Heart right ventricle (tissue), 16 donors: ENCODE results near the gene SLC12A1. TPM values are rescaled to one million over a fixed set of nuclear protein-coding genes. Genes with fewer than 3 reads are reported as not detected.

ENCODE experiments used
- ATAC-seq, 8 donors: fragments of 200-7000 bp; cut with Tn5 transposase; one replicate each; pipeline ENCODE4 v1.9.1; 2020; ENCODE audit warnings: mild to moderate bottlenecking in 8 of 8, moderate library complexity in 8 of 8, moderate number of reproducible peaks in 1 of 8
- DNase-seq, 2 donors: peaks; one replicate each; pipeline ENCODE4 v3.0.0-alpha.2; 2020
- H3K27ac ChIP-seq, 10 donors: fragments of 200-600 bp; sonication (generic) in 2 of 10; one replicate each; pipeline versions ENCODE4 v1.5.0 to v1.8.0; 2020 to 2022; ENCODE audit warnings: mild to moderate bottlenecking in 3 of 10
- H3K27me3 ChIP-seq, 7 donors: fragments of 200-600 bp; one replicate each; pipeline ENCODE4 v1.8.0; 2021 to 2022; ENCODE audit warnings: mild to moderate bottlenecking in 2 of 7
- H3K36me3 ChIP-seq, 9 donors: fragments of 200-600 bp; sonication (generic) in 1 of 9; one replicate each; pipeline versions ENCODE4 v1.5.0 to v1.8.0; 2020 to 2022; ENCODE audit warnings: mild to moderate bottlenecking in 2 of 9
- H3K4me1 ChIP-seq, 9 donors: fragments of 200-600 bp; sonication (generic) in 1 of 9; one replicate each; pipeline versions ENCODE4 v1.5.0 to v1.8.0; 2020 to 2022; ENCODE audit warnings: mild to moderate bottlenecking in 4 of 9
- H3K4me3 ChIP-seq, 10 donors: fragments of 200-600 bp; sonication (generic) in 2 of 10; one replicate each; pipeline versions ENCODE4 v1.5.0 to v1.8.0; 2020 to 2022; ENCODE audit warnings: mild to moderate bottlenecking in 7 of 10, moderate library complexity in 2 of 10
- H3K9me3 ChIP-seq, 11 donors: fragments of 200-600 bp in 10 of 11; sonication (generic) in 2 of 11; one replicate each; pipeline versions ENCODE4 v1.5.0 to v1.8.0; 2013 to 2022; ENCODE audit warnings: mild to moderate bottlenecking in 2 of 11, control low read depth in 1 of 11, moderate library complexity in 1 of 11
- WGBS, 2 donors: extraction: QIAGEN DNeasy Blood & Tissue Kit; methylation state at CpG; one replicate each; pipeline ENCODE4 v1.1.7; 2013; ENCODE audit warnings: inconsistent platforms in 1 of 2; 5-methylcytosine and 5-hydroxymethylcytosine counted together
- intact Hi-C, 10 donors: fragments of 100-400 bp; cut with DNase I; formaldehyde crosslinking; loops; one replicate each; pipeline versions ENCODE4 v1.11.1 to v1.14.2; 2022
- polyA plus RNA-seq, 2 donors: library from polyadenylated mRNA; stranded (reverse); fragments of 200-250 nt; gene quantifications; one replicate each; pipeline ENCODE4 v1.2.3, GENCODE V29; 2013
- total RNA-seq, 10 donors: library from RNA; stranded (reverse); fragmentation: NEBNext Ultra II Directional in 3 of 10; extraction: Animal tissue kit (Norgen Biotek cat#: 25700) in 3 of 10; gene quantifications; one replicate each; pipeline versions ENCODE4 v1.2.1 to v1.2.4, GENCODE V29; 2021 to 2023
- TF ChIP-seq, protein P1 (sequence below), 9 donors: fragments of 200-600 bp; sonication (generic) in 2 of 9; IDR thresholded peaks; one replicate each; pipeline versions ENCODE4 v1.5.0 to v1.8.0; 2021 to 2022; ENCODE audit warnings: antibody characterized with exemption in 9 of 9, mild to moderate bottlenecking in 5 of 9, moderate library complexity in 1 of 9
- donor health status: Arrhythmogenic right ventricular cardiomyopathy.
- donor health status: ischemic (EF 13 %, LVEDD 7.1; RV severe dilation, severe dysfunction).
- donor health status: healthy with polysubstance abuse.
- donor health status: DM: no; HTN: yes; CAD: no.
- donor health status: DM: no; HTN: no; CAD: no.
- donor health status: ischemic (EF 25% LVEDD 6.9; RV normal size, moderate dysfunction).
- donor health status: ischemic (EF 25% LVEDD 5.7; RV mildly dilated, moderate dysfunction).
- donor health status: healthy.
- donor health status: DM: yes; HTN: yes; CAD: no.
- donor health status: Ischemic cardiomyopathy.
- donor health status: ischemic (EF 35%, LVEDD 5.7; RV mildly dilated, moderate dysfunction).
- donor health status: nonischemic (EF 11% LVEDD 7.7; RV severe dilation, severe dysfunction).
- donor health status: DM: yes; HTN: yes; CAD: no.
- donor health status: PGD.
- donor health status: ischemic (EF 29% LVEDD 5.4; RV normal size, mild dysfunction).
- donor health status: nonischemic (EF 23%, LVEDD 6.1; RV moderate dilation, normal function).

The SLC12A1 gene
- total and polyA plus RNA-seq, 12 donors: not detected

DNA sequence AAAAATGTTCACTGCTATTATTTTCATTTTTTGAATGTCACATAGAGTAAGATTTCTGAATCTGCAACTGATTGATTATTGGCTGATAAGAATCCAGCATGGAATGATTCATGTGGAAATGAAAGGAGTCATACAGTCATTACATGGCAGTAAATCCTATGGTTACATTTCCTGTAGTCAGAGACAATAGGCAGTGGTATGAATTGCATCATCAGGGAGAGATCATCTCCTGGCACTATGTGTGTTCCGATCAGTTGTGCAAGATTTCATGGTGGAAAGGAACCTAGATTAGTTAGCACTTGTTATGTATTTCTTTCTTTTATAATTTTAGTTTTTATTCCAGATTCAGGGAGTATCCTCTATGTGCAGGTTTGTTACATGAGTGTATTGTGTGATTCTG lies 38.8 kb downstream of the SLC12A1 start:
- Histone ChIP-seq H3K4me3 (no peak overlapping the region), H3K36me3 (no peaks in the 10 kb centered on the region), H3K27me3 (peaks cover 0 to 24% (median 0%) of the 10 kb centered on the region in 7 donors), H3K4me1 (no peaks in the 10 kb centered on the region), H3K9me3 (no peaks in the 10 kb centered on the region), H3K27ac (no peak overlapping the region)
- intact Hi-C loops: no loop called here
- 88 to 100% methylated on average over 1 of the region's 1 CpG for WGBS, 2 donors
- TF ChIP-seq, protein P1, sequence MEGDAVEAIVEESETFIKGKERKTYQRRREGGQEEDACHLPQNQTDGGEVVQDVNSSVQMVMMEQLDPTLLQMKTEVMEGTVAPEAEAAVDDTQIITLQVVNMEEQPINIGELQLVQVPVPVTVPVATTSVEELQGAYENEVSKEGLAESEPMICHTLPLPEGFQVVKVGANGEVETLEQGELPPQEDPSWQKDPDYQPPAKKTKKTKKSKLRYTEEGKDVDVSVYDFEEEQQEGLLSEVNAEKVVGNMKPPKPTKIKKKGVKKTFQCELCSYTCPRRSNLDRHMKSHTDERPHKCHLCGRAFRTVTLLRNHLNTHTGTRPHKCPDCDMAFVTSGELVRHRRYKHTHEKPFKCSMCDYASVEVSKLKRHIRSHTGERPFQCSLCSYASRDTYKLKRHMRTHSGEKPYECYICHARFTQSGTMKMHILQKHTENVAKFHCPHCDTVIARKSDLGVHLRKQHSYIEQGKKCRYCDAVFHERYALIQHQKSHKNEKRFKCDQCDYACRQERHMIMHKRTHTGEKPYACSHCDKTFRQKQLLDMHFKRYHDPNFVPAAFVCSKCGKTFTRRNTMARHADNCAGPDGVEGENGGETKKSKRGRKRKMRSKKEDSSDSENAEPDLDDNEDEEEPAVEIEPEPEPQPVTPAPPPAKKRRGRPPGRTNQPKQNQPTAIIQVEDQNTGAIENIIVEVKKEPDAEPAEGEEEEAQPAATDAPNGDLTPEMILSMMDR (IDR thresholded peaks at IDR 0.05): no peak
- DNase-seq (no peak), ATAC-seq (no peak)

DNA sequence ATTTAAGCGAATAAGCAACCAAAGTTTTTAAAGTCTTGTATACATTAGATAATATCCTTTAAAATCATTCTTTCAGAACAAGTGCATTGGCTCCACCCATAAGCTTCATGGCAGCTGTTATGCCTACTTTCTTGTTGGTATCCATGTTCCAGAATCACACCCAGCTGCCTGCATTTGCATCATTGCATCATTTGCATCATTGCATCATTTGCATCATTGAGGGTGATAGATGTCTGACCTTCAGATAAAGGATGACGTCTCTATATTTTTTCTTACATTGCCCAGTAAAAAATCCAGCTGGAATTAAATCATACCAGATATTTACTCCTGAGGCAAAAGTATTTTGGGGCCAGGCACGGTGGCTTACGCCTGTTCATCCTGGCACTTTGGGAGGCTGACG lies 42.3 kb downstream of the SLC12A1 start:
- Histone ChIP-seq H3K9me3 (no peaks in the 10 kb centered on the region), H3K4me3 (no peak overlapping the region), H3K27ac (no peak overlapping the region), H3K4me1 (no peaks in the 10 kb centered on the region), H3K27me3 (peaks cover 0 to 33% (median 0%) of the 10 kb centered on the region in 7 donors), H3K36me3 (no peaks in the 10 kb centered on the region)
- 66 to 87% methylated on average over 5 of the region's 5 CpGs for WGBS, 2 donors
- DNase-seq: no peak
- no peak for ATAC-seq
- TF ChIP-seq, protein P1 (IDR thresholded peaks at IDR 0.05): no peak
- intact Hi-C loops: no loop called here

DNA sequence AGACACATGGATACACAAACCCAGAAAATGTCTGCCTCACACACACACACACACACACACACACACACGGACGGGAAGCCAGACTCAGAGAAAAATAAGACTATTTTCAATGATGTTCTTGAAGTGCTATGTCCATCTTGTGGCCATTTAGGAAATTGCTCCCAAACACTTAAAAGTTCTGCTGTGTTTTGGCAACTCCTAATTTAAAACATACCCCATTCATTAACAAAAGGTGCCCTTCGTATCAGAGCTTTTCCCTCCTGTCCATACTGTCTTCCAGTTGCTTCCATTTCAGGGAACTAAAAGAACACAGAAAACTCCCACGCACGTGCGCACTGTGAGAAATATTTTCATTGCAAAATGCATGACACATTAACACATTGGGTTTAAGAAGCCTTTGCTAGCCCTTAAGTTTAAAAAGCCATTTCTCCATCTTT lies 44.6 kb downstream of the SLC12A1 start:
- Histone ChIP-seq H3K27ac (no peak overlapping the region), H3K27me3 (peaks cover 0 to 25% (median 4%) of the 10 kb centered on the region in 7 donors), H3K36me3 (no peaks in the 10 kb centered on the region), H3K4me1 (no peaks in the 10 kb centered on the region), H3K4me3 (no peak overlapping the region), H3K9me3 (no peaks in the 10 kb centered on the region)
- TF ChIP-seq, protein P1 (IDR thresholded peaks at IDR 0.05): peak; percentile 8 to 62 (median 50)
- 37 to 38% methylated on average over 6 of the region's 6 CpGs for WGBS, 2 donors
- intact Hi-C loops: loop anchor here in 4 of 10 donors (5.0 to 10.0 kb wide), 3 partner anchors 136 to 1056 kb away; no protein-coding TSS in a partner anchor
- DNase-seq (peak in 1 of 2 donors; percentile 36), ATAC-seq (no peak)

DNA sequence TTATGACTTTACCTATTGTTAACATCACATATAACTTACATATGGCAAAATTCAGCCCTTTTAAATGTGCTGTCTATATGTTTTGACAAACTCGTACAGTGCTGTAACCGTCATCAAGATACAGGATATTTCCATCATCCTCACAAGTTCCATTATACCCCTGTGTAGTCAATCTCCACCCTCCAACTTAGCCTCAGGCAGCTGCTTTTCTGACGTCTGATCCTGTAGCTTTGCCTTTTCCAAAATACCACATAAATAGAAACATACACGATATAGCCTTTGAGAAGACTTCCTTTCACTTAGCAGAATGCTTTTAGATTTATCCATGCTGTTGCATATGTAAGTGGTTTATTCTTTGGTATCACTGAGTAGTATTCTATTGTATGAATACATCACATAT lies 47.1 kb downstream of the SLC12A1 start:
- intact Hi-C loops: loop anchor here in 4 of 10 donors (5.0 to 10.0 kb wide), 3 partner anchors 138 to 1058 kb away; no protein-coding TSS in a partner anchor

More for the DNA sequence above, 47.1 kb downstream of the SLC12A1 start:
- Histone ChIP-seq H3K9me3 (no peaks in the 10 kb centered on the region), H3K36me3 (no peaks in the 10 kb centered on the region), H3K4me1 (no peaks in the 10 kb centered on the region), H3K27ac (no peak overlapping the region), H3K4me3 (no peak overlapping the region), H3K27me3 (peaks cover 0 to 30% (median 4%) of the 10 kb centered on the region in 7 donors)
- ATAC-seq (no peak), DNase-seq (no peak)
- TF ChIP-seq, protein P1 (IDR thresholded peaks at IDR 0.05): no peak
- WGBS, 2 donors: 57 to 58% methylated on average over 4 of the region's 4 CpGs
